ENCODE results near the gene C10orf71. TPM values are rescaled to one million over a fixed set of nuclear protein-coding genes. Genes with fewer than 3 reads are reported as not detected.

Gene C10orf71
- total RNA-seq, 1 experiment from 2014 or later = not detected

GRCh38 chr10:49300140-49300974, 1.4 kb downstream of the C10orf71 start:
- CTCF ChIA-PET = no interaction called here
- no peaks in the 10 kb centered on the region for H3K36me3 ChIP-seq (ENCODE audit: insufficient read depth, low read length, poor library complexity, severe bottlenecking)
- intact Hi-C loops (cut with micrococcal nuclease; ENCODE audit: unreplicated experiment) = no loop called here

GRCh38 chr10:49301302-49301701, 2.3 kb downstream of the C10orf71 start:
- Histone ChIP-seq H3K4me3 (ENCODE audit: low read depth, low read length, poor library complexity, severe bottlenecking) (no peak overlapping the region), H3K27ac (ENCODE audit: low read depth, low read length, poor library complexity, severe bottlenecking) (no peak overlapping the region), H3K36me3 (ENCODE audit: insufficient read depth, low read length, poor library complexity, severe bottlenecking) (no peaks in the 10 kb centered on the region), H3K27me3 (replicated peaks; ENCODE audit: insufficient read depth, low read depth, low read length, poor library complexity) (peaks cover 4% of the 10 kb centered on the region), H3K4me1 (ENCODE audit: insufficient read depth, low read length, poor library complexity, severe bottlenecking) (no peaks in the 10 kb centered on the region), H3K9me3 (ENCODE audit: low read depth, low read length, poor library complexity, severe bottlenecking) (no peaks in the 10 kb centered on the region)
- no peak for DNase-seq (ENCODE audit: low spot score)
- no TSS peak for BruUV-seq (replicated peaks)
- intact Hi-C loops (cut with micrococcal nuclease; ENCODE audit: unreplicated experiment) = no loop called here
- no peak for TF ChIP-seq EZH2 (IDR thresholded peaks at IDR 0.05; ENCODE audit: borderline replicate concordance, low read depth, low read length, poor library complexity, severe bottlenecking)
- no peak for TF ChIP-seq CTCF (conservative IDR thresholded peaks at IDR 0.05; ENCODE audit: low read depth, low read length)
- ChIA-PET POLR2A (ENCODE audit: low non-redundant PET) (no interaction called here), CTCF (no interaction called here)

More at GRCh38 chr10:49300140-49300974, 1.4 kb downstream of the C10orf71 start:
- no peaks in the 10 kb centered on the region for H3K27me3 ChIP-seq (replicated peaks; ENCODE audit: insufficient read depth, low read depth, low read length, poor library complexity)
- H3K4me3 ChIP-seq (ENCODE audit: low read depth, low read length, poor library complexity, severe bottlenecking) = no peak overlapping the region
- POLR2A ChIA-PET (ENCODE audit: low non-redundant PET) = no interaction called here
- no peak for DNase-seq (ENCODE audit: low spot score)
- H3K9me3 ChIP-seq (ENCODE audit: low read depth, low read length, poor library complexity, severe bottlenecking) = no peaks in the 10 kb centered on the region
- H3K27ac ChIP-seq (ENCODE audit: low read depth, low read length, poor library complexity, severe bottlenecking) = no peak overlapping the region
- TF ChIP-seq EZH2 (IDR thresholded peaks at IDR 0.05; ENCODE audit: borderline replicate concordance, low read depth, low read length, poor library complexity, severe bottlenecking) (no peak), CTCF (conservative IDR thresholded peaks at IDR 0.05; ENCODE audit: low read depth, low read length) (no peak)
- H3K4me1 ChIP-seq (ENCODE audit: insufficient read depth, low read length, poor library complexity, severe bottlenecking) = no peaks in the 10 kb centered on the region
- no TSS peak for BruUV-seq (replicated peaks)

- CTCF ChIA-PET = no interaction called here
- H3K9me3 ChIP-seq (ENCODE audit: low read depth, low read length, poor library complexity, severe bottlenecking) = no peaks in the 10 kb centered on the region
These were observed 3.1 kb downstream of the C10orf71 start for GRCh38 chr10:49302088-49302487.

More at GRCh38 chr10:49302088-49302487, 3.1 kb downstream of the C10orf71 start:
- POLR2A ChIA-PET (ENCODE audit: low non-redundant PET) = no interaction called here
- TF ChIP-seq CTCF (conservative IDR thresholded peaks at IDR 0.05; ENCODE audit: low read depth, low read length) = no peak
- TF ChIP-seq EZH2 (IDR thresholded peaks at IDR 0.05; ENCODE audit: borderline replicate concordance, low read depth, low read length, poor library complexity, severe bottlenecking) = no peak
- Histone ChIP-seq H3K36me3 (ENCODE audit: insufficient read depth, low read length, poor library complexity, severe bottlenecking) (no peaks in the 10 kb centered on the region), H3K4me1 (ENCODE audit: insufficient read depth, low read length, poor library complexity, severe bottlenecking) (no peaks in the 10 kb centered on the region), H3K27ac (ENCODE audit: low read depth, low read length, poor library complexity, severe bottlenecking) (no peak overlapping the region), H3K4me3 (ENCODE audit: low read depth, low read length, poor library complexity, severe bottlenecking) (no peak overlapping the region), H3K27me3 (replicated peaks; ENCODE audit: insufficient read depth, low read depth, low read length, poor library complexity) (peaks cover 4% of the 10 kb centered on the region)
- DNase-seq (ENCODE audit: low spot score) = no peak
- no TSS peak for BruUV-seq (replicated peaks)
- intact Hi-C loops (cut with micrococcal nuclease; ENCODE audit: unreplicated experiment) = no loop called here
